GM18511 (cell line): ENCODE measurements around the gene TAS2R4.
"Not testable (repeated sequence)": the region's sequence is repeated elsewhere in the genome, so short reads cannot be mapped to it uniquely, and the experiment has no call there.

ENCODE experiments used
- ATAC-seq: cut with Tn5 transposase; IDR thresholded peaks from one replicate; pipeline ENCODE4 v1.9.1; 2021; ENCODE audit warnings: mild to moderate bottlenecking, moderate library complexity; ENCODE audit not compliant: unreplicated experiment

TAS2R4 gene

GRCh38 chr7:141776374-141776773, at the start of gene TAS2R4:
Gene TAS2R4 (plus strand): TSS chr7:141776674. CDS start chr7:141778489, 1,815 bp downstream.
- no peak for ATAC-seq

- no peak for ATAC-seq
Observed at GRCh38 chr7:141729020-141729419, 47.5 kb upstream of the TAS2R4 start.

- ATAC-seq = peak; percentile 72
Observed at GRCh38 chr7:141731476-141732149, 44.9 kb upstream of the TAS2R4 start.

GRCh38 chr7:141737118-141737835, 39.2 kb upstream of the TAS2R4 start:
- ATAC-seq = no peak

GRCh38 chr7:141737836-141738591, 38.5 kb upstream of the TAS2R4 start, which contains the start of gene SSBP1:
Gene SSBP1 (plus strand): TSS chr7:141738358. CDS start chr7:141739167, 809 bp downstream.
- peak; percentile 91 for ATAC-seq

GRCh38 chr7:141738592-141739013, 37.9 kb upstream of the TAS2R4 start:
- no peak for ATAC-seq

- ATAC-seq = no peak
Observed at GRCh38 chr7:141739250-141739649, 37.2 kb upstream of the TAS2R4 start.

- ATAC-seq = no peak
Observed at GRCh38 chr7:141742229-141742628, 34.2 kb upstream of the TAS2R4 start.

- no peak for ATAC-seq
Observed at GRCh38 chr7:141744131-141744530, 32.3 kb upstream of the TAS2R4 start.

- no peak for ATAC-seq
Observed at GRCh38 chr7:141748396-141748795, 28.1 kb upstream of the TAS2R4 start.

- ATAC-seq = not testable (repeated sequence)
Observed at GRCh38 chr7:141751904-141752303, 24.6 kb upstream of the TAS2R4 start.

- no peak for ATAC-seq
Observed at GRCh38 chr7:141752634-141753033, 23.8 kb upstream of the TAS2R4 start.

GRCh38 chr7:141754939-141755338, 21.5 kb upstream of the TAS2R4 start:
- no peak for ATAC-seq

GRCh38 chr7:141763797-141764196, 12.7 kb upstream of the TAS2R4 start, which contains the start of gene TAS2R3:
Gene TAS2R3 (plus strand): TSS chr7:141764097. CDS start chr7:141764159, 62 bp downstream.
- no peak for ATAC-seq

GRCh38 chr7:141770083-141770583, 6.3 kb upstream of the TAS2R4 start:
- not testable (repeated sequence) for ATAC-seq

GRCh38 chr7:141785706-141786552, 9.5 kb downstream of the TAS2R4 start:
- ATAC-seq = peak; percentile 74

- no peak for ATAC-seq
Observed at GRCh38 chr7:141788296-141788695, 11.8 kb downstream of the TAS2R4 start.

- no peak for ATAC-seq
Observed at GRCh38 chr7:141789917-141790316, 13.4 kb downstream of the TAS2R4 start, which contains the start of gene TAS2R5. Gene TAS2R5 (plus strand): TSS chr7:141790217. CDS start chr7:141790362, 145 bp downstream.

GRCh38 chr7:141792526-141792925, 16.1 kb downstream of the TAS2R4 start:
- ATAC-seq = no peak

GRCh38 chr7:141820067-141820466, 43.6 kb downstream of the TAS2R4 start:
- ATAC-seq = no peak
